SHP77 (cell line): Measurements from ENCODE around the gene OR5T3.

Experiments used
- DNase-seq, 2 experiments: peaks; one replicate each; lab custom pipeline; 2025; lab: John Stamatoyannopoulos, UW

The OR5T3 gene

DNA sequence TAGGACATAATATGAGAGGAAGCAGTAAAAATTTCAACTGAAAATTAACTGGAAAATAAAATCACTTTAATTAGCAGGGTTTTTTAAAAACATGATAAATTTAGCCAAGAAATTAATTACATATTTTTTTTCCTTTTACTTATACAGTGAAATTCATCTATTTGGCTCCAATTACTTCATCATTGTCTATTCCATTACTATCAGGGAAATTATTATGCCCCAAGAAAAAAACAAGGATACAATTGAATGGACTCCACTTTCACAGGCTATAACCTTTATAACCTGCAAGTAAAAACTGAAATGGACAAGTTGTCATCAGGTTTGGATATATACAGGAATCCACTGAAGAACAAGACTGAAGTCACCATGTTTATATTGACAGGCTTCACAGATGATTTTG, at the start of gene OR5T3:
Gene OR5T3, plus strand, starts transcription at position 301 of the 400 bp plus-strand sequence. Its CDS starts 0 bp downstream, at position 301.
- DNase-seq: no peak

GRCh38 chr11:56207790-56208189, 44.3 kb upstream of the OR5T3 start:
- DNase-seq: no peak

DNA sequence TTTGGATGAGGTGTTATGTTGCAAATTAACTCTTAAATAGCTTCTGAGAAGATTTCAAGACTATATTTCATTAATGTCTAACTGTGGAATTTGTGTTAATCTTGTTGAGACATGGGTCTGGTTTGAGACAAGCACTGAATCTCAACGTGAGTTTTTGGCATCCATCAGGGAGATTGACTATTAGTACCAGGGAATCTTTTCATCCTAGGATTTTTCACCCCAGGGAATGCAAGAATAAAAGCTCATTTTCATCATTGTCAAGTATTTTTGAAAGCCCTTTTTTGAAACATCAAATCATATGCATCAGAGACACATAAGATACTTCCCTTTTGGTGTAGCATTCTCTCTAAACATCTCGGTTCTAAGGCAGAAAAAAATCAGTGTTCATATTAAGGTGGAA, 37.5 kb upstream of the OR5T3 start:
- DNase-seq: no peak

DNA sequence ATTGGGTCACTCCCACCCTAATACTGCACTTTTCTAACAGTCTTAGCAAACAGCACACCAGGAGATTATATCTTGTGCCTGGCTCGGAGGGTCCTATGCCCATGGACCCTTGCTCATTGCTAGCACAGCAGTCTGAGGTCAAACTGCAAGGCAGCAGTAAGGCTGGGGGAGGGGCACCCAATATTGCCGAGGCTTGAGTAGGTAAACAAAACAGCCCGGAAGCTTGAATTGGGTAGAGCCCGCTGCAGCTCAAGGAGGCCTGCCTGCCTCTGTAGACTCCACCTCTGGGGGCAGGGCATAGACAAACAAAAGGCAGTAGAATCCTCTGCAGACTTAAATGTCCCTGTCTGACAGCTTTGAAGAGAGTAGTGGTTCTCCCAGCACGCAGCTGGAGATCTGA, 32.3 kb upstream of the OR5T3 start:
- DNase-seq: peak; percentile 0 to 2

DNA sequence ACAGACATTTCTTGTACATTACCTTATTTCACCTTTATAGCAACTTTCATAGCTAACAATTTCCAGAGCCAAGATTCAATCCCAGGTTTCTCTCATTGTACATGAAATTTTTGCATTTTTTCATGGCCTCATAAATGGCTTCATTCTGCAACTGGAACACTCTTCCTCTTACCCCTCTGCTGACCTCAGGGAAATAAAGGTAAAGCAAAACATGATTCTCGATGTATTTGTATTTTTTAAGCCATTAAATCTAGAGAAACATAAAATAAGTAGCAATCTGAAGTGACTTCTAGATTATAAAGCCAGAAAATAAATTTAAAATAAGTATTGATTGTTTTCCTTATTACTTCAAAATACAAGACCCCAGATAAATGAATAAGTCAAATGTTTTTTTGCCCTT, 17.9 kb upstream of the OR5T3 start, which contains the start of gene OR5T2:
Gene OR5T2, minus strand, starts transcription at position 101 of the 400 bp plus-strand sequence. CDS start 1,193 bp downstream, outside the sequence.
- no peak for DNase-seq

DNA sequence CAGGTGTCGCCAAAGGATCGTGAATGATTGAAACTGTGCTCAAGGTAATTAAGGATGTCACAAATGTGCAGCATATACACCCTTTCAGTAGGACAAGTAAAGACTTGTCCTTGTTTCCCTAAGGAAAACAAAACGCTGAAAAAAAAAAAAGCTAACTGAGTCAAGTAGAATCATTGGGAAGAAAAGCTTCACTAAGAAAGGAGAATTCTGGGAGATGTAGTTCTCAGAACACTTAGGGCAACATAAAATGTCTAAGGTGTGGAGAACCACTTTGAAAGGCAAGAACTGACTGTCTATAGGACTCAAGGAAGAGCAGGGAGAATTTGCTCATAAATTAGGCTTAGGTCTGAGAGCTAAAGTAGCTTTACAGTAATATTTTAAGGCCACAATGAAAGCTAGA, 19.0 kb downstream of the OR5T3 start:
- no peak for DNase-seq

GRCh38 chr11:56273854-56274253, 21.8 kb downstream of the OR5T3 start, which contains the start of gene OR5T1:
Gene OR5T1, plus strand, starts transcription at chr11:56274154. Its CDS starts 1,485 bp downstream, at chr11:56275639.
- DNase-seq: no peak

GRCh38 chr11:56292154-56292553, 40.1 kb downstream of the OR5T3 start, which contains the start of gene OR8H1:
Gene OR8H1, minus strand, starts transcription at chr11:56292254. Its CDS starts 1,192 bp downstream, at chr11:56291062.
- no peak for DNase-seq

GRCh38 chr11:56296898-56297297, 44.8 kb downstream of the OR5T3 start:
- no peak for DNase-seq
